ENCODE data around the gene SPATA9.

The SPATA9 gene

GRCh38 chr5:95673081-95673480 is 9.7 kb downstream of the SPATA9 start:
- TF ChIP-seq CTCF (IDR thresholded peaks at IDR 0.05; ENCODE audit: extremely low read depth, insufficient read depth, missing control alignments), result no peak
- in situ Hi-C loops (cut with MboI; ENCODE audit: low pct_unique_long_range_greater_than_20kb, low sequenced_read_pairs, unreplicated experiment), result no loop called here
- DNase-seq (ENCODE audit: low spot score), result no peak

GRCh38 chr5:95672641-95673040 is 10.2 kb downstream of the SPATA9 start:
- no peak for TF ChIP-seq CTCF (IDR thresholded peaks at IDR 0.05; ENCODE audit: extremely low read depth, insufficient read depth, missing control alignments)
- in situ Hi-C loops (cut with MboI; ENCODE audit: low pct_unique_long_range_greater_than_20kb, low sequenced_read_pairs, unreplicated experiment), result no loop called here
- no peak for DNase-seq (ENCODE audit: low spot score)

GRCh38 chr5:95671826-95672225 is 11.0 kb downstream of the SPATA9 start:
- TF ChIP-seq CTCF (IDR thresholded peaks at IDR 0.05; ENCODE audit: extremely low read depth, insufficient read depth, missing control alignments), result no peak
- in situ Hi-C loops (cut with MboI; ENCODE audit: low pct_unique_long_range_greater_than_20kb, low sequenced_read_pairs, unreplicated experiment), result no loop called here
- DNase-seq (ENCODE audit: low spot score), result no peak

GRCh38 chr5:95670568-95670967 is 12.2 kb downstream of the SPATA9 start:
- in situ Hi-C loops (cut with MboI; ENCODE audit: low pct_unique_long_range_greater_than_20kb, low sequenced_read_pairs, unreplicated experiment), result no loop called here
- DNase-seq (ENCODE audit: low spot score), result no peak
- no peak for TF ChIP-seq CTCF (IDR thresholded peaks at IDR 0.05; ENCODE audit: extremely low read depth, insufficient read depth, missing control alignments)

- TF ChIP-seq CTCF (IDR thresholded peaks at IDR 0.05; ENCODE audit: extremely low read depth, insufficient read depth, missing control alignments), result no peak
- DNase-seq (ENCODE audit: low spot score), result no peak
These were observed 12.8 kb downstream of the SPATA9 start for GRCh38 chr5:95669985-95670384.

GRCh38 chr5:95669540-95669939 is 13.3 kb downstream of the SPATA9 start:
- no peak for TF ChIP-seq CTCF (IDR thresholded peaks at IDR 0.05; ENCODE audit: extremely low read depth, insufficient read depth, missing control alignments)
- in situ Hi-C loops (cut with MboI; ENCODE audit: low pct_unique_long_range_greater_than_20kb, low sequenced_read_pairs, unreplicated experiment), result loop anchor here (10.0 kb wide), 1 partner anchor 175 kb away; no protein-coding TSS in a partner anchor
- DNase-seq (ENCODE audit: low spot score), result no peak

More at GRCh38 chr5:95669985-95670384, 12.8 kb downstream of the SPATA9 start:
- in situ Hi-C loops (cut with MboI; ENCODE audit: low pct_unique_long_range_greater_than_20kb, low sequenced_read_pairs, unreplicated experiment), result loop anchor here (10.0 kb wide), 1 partner anchor 175 kb away; no protein-coding TSS in a partner anchor

- in situ Hi-C loops (cut with MboI; ENCODE audit: low pct_unique_long_range_greater_than_20kb, low sequenced_read_pairs, unreplicated experiment), result loop anchor here (10.0 kb wide), 1 partner anchor 176 kb away; no protein-coding TSS in a partner anchor
- DNase-seq (ENCODE audit: low spot score), result no peak
- no peak for TF ChIP-seq CTCF (IDR thresholded peaks at IDR 0.05; ENCODE audit: extremely low read depth, insufficient read depth, missing control alignments)
These were observed 14.1 kb downstream of the SPATA9 start for GRCh38 chr5:95668728-95669127.
